ENCODE results near the gene C1orf35. TPM values are rescaled to one million over a fixed set of nuclear protein-coding genes. Genes with fewer than 3 reads are reported as not detected.

Gene C1orf35
- total RNA-seq, 1 donor from 2014 or later = 8.9 TPM

DNA sequence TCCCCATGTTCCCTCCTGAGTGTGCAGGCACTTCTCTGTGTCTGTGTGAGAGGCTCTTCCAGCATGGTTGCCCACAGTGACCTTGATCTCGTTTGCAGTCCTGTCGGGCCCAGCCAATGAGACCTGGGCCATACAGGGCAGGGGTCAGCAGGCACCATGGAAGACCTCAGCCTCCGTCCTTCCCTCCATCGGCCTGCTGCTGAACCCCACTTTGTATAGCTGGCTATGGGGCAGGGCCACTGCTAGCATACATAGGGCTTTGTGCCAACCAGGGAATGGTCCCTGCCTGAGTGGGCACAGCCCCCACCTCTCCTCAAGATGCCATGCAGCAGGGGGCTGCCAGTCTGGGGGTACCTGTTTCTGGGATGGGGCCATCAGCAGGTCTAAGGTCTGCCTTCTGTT lies 3.8 kb downstream of the C1orf35 start:
- intact Hi-C loops (cut with DNase I) = no loop called here
- no peak for DNase-seq (ENCODE audit: low spot score)

DNA sequence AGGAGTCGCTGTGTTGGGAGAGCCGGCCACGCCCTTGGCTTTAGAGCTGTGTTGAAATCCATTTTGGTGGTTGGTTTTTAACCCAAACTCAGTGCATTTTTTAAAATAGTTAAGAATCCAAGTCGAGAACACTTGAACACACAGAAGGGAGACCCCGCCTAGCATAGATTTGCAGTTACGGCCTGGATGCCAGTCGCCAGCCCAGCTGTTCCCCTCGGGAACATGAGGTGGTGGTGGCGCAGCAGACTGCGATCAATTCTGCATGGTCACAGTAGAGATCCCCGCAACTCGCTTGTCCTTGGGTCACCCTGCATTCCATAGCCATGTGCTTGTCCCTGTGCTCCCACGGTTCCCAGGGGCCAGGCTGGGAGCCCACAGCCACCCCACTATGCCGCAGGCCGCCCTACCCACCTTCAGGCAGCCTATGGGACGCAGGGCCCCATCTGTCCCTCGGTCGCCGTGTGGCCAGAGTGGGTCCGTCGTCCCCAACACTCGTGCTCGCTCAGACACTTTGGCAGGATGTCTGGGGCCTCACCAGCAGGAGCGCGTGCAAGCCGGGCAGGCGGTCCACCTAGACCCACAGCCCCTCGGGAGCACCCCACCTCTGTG lies 4.7 kb downstream of the C1orf35 start:
- peak; percentile 67 for DNase-seq (ENCODE audit: low spot score)
- intact Hi-C loops (cut with DNase I) = no loop called here

DNA sequence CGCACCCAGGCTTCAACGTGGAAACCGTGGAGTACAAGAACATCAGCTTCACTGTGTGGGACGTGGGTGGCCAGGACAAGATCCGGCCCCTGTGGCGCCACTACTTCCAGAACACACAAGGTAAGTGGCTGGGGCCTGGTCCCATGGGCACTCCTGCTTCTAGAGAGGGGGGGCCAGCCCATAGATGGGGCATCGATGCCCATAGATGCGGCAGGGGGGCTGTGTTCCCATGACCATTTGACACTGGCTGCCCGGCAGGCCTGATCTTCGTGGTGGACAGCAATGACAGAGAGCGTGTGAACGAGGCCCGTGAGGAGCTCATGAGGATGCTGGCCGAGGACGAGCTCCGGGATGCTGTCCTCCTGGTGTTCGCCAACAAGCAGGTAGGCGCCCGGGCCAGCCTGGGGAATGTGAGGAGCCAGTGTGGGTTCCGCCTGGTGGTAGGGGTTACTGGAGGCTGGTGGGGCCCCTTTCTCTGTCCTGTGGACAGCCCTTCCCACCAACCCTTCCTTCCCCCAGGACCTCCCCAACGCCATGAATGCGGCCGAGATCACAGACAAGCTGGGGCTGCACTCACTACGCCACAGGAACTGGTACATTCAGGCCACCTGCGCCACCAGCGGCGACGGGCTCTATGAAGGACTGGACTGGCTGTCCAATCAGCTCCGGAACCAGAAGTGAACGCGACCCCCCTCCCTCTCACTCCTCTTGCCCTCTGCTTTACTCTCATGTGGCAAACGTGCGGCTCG lies 5.6 kb downstream of the C1orf35 start:
- DNase-seq (ENCODE audit: low spot score) = peak; percentile 72
- intact Hi-C loops (cut with DNase I) = no loop called here

DNA sequence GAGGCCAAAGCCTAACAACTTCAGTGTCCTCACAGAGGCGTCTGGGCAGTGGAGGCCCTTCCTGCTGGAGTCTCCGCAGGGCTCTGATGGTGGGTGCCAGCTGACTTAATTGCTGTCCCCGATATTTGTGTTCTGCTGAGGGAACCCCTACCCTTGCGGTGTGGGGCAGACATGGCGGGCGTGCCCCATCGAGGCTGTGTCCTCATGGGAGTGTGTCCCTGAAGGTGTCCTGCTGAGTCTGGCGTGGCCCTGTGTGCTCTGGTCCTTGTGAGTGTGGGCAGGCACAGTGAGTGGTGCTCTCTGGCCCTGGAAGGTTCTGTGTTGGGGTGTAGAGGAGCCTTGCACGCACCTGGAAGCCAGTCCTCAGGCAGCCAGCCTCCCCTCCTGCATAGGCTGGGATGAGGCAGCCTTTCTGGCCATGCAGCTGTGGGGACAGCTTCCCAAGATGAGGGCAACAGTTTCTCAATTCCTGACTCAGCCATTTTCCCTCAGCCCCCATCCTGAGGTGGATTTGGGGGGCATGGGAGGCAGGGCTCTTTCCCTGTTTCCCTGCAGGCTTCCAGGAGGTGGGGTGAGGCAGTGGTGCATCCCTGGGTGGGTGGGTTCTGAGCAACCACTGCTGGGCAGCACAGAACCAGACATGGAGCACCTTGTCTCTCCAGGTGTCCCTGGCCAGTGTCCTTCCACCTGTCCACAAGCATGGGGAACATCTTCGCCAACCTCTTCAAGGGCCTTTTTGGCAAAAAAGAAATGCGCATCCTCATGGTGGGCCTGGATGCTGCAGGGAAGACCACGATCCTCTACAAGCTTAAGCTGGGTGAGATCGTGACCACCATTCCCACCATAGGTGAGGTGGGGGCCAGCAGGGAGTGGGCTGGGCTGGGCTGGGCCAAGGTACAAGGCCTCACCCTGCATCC lies 6.5 kb downstream of the C1orf35 start:
- DNase-seq (ENCODE audit: low spot score) = peak; percentile 63
- intact Hi-C loops (cut with DNase I) = no loop called here

DNA sequence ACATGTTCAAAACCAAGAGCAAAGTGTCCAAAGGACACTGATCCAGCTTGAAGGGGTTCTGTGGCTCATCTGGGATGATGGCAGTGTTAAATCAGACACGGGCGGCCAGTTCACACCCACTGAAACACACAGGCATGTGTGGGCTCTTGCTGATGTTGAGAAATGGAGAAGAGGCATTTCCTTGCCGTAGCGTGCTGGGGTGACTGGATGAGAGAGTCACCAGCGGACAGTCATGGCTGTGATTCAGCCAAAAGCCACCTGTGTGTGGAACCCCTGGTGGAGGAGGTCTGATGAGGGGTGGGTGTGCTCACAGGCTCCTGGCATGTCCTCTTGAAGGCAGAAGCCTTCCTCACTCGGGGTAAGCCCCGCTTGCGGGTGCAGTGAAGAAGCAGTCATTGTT lies 7.2 kb downstream of the C1orf35 start:
- intact Hi-C loops (cut with DNase I) = no loop called here
- peak; percentile 43 for DNase-seq (ENCODE audit: low spot score)

DNA sequence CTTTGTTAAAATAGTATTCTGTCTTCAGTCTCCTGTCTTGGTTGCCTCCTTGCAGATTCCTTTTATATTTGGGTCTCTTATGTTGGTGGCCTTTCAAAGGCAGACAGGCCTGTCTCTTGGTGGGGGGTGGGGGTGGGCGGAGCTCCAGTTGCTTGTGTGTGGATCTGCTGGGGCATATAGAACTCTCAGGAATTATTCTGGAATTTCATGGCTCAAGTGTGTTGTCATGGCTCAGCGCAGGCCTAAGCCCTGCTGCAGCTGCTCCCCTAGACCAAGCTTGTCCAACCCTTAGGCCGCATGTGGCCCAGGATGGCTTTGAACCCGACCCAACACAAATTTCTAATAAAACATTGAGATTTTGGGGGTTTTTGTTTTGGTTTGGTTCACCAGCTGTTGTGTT lies 8.0 kb downstream of the C1orf35 start:
- DNase-seq (ENCODE audit: low spot score) = no peak
- intact Hi-C loops (cut with DNase I) = no loop called here

DNA sequence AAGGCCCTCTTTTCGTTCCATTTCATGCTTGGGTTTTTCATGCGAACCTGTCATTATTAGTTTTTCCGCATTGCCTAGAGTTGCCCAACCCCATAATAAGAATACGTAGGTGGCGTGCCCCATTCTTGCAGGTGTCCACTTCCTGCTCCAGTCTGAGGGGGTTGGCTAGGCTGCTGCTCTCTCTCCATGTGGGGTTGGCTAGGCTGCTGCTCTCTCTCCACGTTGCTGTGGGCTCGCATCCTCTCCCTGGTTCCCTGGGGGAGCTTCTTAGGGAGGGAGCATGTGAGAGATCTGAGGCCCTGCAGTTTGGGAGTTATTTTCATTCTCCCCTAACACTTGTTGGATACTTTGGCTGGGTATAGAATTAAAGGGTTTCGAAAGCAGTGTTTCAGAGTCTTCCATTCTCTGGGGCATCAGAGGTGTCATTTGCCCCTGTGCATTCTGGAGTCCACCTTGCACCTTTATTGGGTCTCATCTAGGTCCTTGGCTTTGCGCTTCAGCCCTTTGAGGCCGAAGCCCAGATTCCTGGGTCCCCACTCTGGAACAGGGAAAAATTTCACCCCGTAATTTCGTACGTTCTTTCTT lies 8.6 kb downstream of the C1orf35 start:
- intact Hi-C loops (cut with DNase I) = no loop called here
- DNase-seq (ENCODE audit: low spot score) = no peak

DNA sequence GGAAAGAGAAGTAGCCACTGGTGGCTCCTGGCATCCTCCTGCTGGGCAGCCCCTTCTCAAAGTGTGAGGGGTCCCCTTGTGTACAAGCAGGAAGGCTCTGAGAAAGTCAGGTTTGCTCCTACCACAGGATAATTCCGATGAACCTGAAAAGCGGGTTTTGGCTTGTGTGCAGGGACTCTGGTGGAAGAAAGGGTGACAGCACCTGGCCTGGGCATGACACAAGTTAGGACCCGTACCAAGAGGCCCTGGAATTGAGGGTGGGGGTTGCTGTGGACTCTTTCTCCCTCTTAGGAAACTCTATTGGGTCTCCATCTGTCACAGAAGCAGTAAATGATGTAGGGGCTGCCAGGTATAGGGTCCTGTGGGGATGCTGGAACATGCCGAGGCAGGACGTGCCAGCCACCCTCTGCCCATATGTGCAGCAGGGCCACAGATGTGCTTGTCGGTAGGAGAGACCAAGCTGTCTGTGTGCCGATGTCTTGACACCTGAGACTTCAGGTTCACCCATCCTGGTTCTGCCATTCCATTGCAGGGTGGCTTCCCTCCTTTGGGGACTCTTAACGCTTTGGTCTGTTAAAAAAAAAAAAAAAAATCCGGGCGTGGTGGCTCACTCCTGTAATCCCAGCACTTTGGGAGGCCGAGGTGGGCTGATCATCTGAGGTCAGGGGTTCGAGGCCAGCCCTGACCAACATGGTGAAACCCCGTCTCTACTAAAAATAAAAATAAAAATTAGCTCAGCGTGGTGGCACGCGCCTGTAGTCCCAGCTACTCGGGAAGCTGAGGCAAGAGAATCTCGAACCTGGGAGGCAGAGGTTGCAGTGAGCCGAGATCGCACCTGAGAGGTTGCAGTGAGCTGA lies 9.8 kb downstream of the C1orf35 start:
- intact Hi-C loops (cut with DNase I) = no loop called here
- DNase-seq (ENCODE audit: low spot score) = no peak

DNA sequence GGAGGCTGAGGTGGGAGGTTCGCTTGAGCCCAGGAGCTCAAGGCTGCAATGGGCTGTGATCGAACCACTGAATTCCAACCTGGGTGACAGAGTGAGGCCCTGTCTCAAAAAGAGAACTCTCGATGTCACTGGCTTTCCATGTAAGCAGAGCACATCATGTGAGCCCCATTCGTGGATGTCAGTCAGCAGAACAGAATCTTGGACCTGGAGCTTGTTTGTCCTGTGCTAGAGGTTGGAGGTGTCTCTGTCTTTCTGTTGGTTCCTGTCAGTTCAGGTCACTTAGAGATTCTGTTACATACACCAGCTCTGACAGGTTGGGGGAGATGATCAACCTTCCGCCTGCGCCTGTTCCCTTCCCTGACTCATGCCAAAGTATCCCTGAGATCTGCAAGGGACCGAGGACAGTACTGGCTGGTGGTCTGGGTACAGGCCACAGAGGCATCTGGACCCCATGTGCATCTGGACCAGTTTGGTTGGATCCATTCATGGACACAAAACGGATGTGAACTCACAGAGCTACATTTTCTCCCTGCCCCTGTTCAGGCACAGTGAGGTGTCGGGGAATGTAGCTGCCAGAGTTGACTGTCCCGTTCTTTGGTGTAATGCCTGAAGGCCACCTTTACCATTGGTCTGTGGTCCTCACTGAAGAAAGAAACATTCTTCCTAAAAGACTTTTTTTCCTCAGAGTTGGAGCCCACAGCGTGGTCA lies 10.6 kb downstream of the C1orf35 start:
- intact Hi-C loops (cut with DNase I) = no loop called here
- no peak for DNase-seq (ENCODE audit: low spot score)

DNA sequence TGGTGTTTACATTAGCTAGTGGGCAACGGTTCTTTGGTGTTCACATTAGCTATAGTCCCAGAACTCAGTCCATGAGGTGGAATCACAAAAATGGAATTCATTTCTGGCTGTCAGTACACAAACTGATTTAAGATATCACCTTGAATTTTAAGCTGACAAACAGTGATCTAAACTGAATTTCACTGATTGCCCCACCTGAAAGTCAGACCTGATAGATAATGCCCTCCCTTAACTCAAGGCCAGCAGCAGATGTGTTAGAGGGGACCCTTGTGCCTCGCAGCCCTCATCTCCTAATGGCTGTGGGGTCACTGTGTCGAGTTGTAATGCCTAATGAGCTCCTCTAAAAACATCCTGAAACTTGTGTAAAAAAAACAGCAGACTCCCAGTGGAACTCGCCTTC lies 12.0 kb downstream of the C1orf35 start:
- no peak for DNase-seq (ENCODE audit: low spot score)
- intact Hi-C loops (cut with DNase I) = no loop called here

DNA sequence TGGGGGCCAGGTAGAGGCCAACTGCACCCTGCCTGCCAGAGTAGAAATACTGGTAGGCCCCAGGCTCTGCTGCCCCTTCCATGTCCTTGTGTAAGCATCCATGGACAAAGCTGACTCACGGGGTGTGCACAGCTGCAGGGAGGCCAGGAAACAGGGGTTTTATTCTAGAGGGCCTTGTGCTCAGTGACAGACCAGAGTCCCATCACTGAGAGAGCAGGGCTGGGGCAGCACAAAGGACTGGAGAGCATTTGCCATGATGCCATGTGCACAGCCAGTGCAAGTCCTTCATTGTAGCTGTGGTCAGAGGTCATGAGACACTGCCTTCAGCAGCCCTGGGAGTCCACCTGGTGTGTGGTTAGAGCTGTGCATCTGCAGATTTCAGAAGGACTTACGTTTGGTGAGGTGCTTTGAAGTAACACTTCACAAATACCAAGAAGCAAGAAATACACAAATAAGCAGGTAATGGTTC lies 12.5 kb downstream of the C1orf35 start:
- intact Hi-C loops (cut with DNase I) = no loop called here
- DNase-seq (ENCODE audit: low spot score) = no peak

DNA sequence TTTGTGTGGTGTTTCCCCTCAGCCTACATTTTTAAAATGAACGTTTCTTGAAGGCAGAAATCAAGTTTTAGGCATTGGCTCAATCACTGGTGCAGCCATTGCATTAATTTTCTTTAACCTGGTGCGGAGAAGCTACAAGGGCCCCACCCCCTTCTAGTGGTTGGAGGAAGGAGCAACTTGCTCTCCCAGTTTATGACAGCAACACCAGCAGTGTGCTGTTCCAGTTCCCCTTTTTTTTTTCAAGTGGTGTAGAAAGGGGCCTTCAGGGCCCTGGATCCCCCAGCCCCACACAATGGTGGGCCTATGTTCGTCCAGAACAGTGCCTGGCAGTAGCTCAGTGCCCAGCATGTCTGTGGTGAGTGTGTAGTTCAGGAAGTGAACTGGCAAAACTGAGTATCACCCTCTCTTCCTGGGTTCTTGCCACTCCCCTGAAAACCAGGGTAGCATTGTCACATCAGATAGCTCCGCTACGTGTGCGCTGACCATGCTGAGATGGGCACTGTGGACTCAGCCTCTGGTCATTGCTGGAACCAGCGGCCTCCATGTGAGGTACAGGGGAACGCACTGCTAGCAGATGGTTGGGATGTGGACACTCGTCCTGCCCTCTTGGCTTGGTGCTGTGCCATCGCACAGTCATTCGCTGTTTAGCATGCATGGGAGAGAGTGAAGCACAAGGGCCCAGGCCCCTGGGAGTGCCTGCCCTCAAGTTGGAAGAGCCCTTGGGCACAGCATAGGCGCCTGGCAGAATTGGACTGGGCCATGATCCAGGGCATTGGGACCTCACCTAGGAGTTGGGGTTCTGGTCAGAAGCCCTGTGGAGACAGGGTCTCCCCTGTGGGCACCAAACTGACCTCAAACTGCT lies 13.4 kb downstream of the C1orf35 start:
- intact Hi-C loops (cut with DNase I) = no loop called here
- DNase-seq (ENCODE audit: low spot score) = peak; percentile 69

DNA sequence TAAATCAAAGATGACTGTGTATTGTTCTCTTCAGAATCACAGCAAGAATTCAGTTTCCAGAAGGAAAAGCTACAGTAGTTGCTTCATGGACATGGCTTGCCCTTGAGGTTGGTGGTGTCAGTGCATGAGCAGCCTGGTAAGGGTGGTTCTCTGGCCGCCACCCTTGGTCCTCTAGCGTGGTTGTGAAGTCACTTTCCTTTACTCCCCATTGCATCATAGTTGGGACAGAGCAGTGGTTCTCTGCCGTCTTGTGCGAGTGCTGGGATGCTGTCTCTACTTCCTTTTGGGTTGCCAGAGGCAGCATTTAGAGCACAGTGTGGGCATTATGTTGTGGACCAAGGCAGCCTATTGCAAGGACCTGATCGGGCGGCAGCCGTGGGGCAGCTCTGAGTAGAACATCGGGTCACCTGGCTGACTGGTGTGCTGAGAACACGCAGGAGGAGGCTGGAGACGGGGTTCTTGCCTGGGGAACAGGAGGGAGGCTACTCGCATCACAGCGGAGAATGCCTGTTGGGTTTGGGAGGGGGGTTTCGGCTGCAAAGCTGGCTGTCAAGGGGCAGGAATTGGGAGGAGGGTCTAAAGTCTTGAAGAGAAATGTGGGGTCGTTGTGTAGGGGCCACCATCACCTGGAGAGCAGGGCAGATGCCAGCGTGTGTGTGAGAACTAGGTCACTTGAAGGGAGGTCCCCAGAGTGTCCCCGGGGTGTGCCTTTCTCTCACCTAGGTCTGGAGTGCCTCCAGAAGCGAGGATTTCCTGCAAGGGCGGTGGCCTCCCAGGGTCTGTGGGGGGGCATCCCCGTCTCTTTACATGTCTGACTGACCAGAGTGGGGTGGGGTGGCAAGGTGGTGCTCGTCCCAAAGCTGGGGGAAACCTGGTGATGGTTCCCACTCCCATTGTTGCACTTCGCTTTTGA lies 14.3 kb downstream of the C1orf35 start:
- intact Hi-C loops (cut with DNase I) = no loop called here
- peak; percentile 71 for DNase-seq (ENCODE audit: low spot score)

DNA sequence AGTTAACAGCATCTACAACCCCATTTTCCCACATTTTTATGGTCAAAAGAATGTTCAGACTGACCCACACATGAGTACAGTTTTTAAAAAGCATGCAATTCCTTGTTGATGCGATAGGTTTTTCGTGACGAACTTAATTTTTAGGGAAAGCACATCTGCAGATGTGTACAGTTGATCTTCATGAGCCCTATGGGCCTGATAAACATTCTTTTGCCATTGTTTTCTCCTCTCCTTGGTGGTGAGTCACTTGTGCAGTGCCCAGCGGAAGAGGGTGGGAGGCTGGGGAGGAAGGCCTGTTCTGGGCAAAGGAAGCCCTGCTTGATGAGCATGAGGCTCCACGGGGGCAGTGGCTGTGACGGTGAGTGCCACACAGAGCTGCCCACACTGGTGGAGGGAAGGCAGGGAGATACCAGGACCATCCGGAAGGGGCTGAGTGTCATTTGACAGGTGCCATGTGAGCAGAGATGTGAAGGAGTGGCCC lies 15.3 kb downstream of the C1orf35 start:
- DNase-seq (ENCODE audit: low spot score) = no peak
- intact Hi-C loops (cut with DNase I) = no loop called here

DNA sequence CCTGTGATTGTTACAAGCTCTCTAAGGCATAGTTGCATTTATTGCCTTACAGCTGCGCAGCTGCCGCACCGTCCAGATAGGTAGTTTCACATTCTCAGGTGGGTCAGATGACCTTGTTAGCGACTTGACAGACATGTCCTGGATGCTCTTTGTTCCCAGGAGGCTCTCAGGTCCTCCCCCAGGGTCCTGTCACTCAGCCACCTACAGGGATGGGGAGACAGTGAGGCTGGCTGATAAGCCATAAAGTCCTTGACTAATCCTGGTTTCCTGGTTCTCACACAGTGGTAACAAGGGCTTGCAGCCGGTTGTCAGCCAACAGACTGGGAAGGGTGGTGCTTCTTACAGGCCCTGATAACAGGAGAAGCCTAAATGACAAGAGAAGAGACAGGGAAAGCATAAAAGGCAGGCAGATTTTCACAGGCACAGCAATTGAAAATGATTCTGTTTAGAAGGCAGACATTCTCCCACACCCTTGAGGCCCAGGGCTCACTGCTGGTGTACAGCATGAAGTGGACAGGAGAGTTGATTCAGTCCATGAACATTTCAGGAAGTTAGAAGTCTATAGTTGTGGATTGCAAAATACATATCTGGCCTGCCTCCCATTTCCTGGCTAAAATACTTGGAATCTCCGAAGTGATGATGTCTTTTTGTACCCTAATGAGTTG lies 17.7 kb downstream of the C1orf35 start:
- no peak for DNase-seq (ENCODE audit: low spot score)
- intact Hi-C loops (cut with DNase I) = no loop called here

DNA sequence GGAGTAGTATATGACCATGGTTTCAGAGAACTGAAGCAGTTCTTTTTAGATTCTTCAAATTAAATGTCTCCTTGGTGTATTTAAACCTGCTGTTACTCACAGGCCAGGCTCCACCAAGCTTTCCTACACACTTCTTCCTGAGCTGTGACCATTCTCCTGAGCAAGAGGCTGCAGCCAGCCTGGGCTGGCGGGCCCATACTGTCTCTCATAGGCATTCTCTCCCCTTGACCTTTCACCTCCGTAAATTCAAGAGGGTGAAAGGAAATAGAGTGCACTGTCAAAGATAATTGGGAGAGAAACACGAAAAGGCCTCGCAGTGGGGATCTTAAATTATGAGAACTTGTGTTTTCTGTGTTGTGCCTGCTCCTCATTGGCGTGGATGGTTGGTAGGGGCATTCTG lies 18.3 kb downstream of the C1orf35 start:
- intact Hi-C loops (cut with DNase I) = loop anchor here (5.0 kb wide), 2 partner anchors 347 to 373 kb away; partner anchors contain the start of genes JMJD4 and SNAP47
- no peak for DNase-seq (ENCODE audit: low spot score)

Data from cardiac septum (tissue), 1 donor.